ENCODE data around the gene RUNX3. TPM values are rescaled to one million over a fixed set of nuclear protein-coding genes. Genes with fewer than 3 reads are reported as not detected.

Gene RUNX3
- total and polyA plus RNA-seq, 2 of the 8 experiments (the other 6 are each of a cell fraction or from before 2014, with no cell fraction given): 0.62 to 0.82 TPM

DNA sequence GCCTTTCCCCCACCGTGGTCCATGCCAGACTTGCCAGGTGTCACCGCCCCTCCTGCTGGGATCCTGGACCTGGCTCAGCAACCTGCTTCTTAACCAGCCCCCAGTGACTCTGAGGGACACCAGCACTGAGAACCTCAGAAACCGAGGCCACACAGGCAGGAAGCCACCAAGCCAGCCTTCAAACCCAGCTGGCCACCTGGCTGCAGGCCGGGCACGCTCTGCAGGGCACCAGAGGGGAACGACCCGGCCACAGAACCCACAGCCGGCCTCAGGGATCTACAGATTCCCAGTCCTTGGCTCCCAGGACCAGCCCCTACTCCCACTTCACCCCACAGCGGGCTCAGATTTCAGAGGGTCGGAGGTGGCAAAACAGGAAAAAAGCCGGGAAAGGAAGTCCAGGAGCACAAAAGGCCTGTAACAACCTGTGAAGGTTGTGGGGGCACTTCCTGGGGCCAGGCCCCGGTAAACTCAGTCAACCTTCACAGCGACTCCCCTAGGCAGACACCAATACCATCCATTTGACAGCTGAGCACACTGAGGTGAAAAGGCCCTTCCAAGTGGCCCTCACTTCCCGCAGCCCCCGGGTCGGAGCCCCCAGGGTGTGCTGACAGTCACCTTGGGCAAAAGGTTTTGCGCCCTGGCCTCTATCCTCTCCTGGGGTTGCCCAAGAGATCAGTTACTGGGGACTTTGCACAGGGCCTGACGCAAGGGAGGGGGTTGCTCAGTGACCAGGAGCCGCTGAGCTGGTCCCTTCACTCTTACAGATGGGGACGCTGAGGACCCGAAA lies 14.1 kb downstream of the RUNX3 start:
- CTCF ChIA-PET (ENCODE audit: partially characterized antibody): interaction anchor here (0.5 to 2.5 kb wide), 3 partner anchors 10 to 220 kb away, joined by 3 to 9 read pairs (median 4); no protein-coding TSS in a partner anchor
- H3K79me1 ChIP-seq (ENCODE audit: low read depth, low read length): no peaks in the 10 kb centered on the region
- no peaks in the 10 kb centered on the region for H3K36me3 ChIP-seq (ENCODE audit: control insufficient read depth in 2 of 4, insufficient read depth in 4 of 4, low read length in 3 of 4)
- no peak overlapping the region for H3K14ac ChIP-seq (ENCODE audit: insufficient read length)
- FAIRE-seq (no peak), DNase-seq (ENCODE audit: low read depth in 1 of 2, low spot score in 2 of 2) (peak in 1 of 2 experiments; percentile 50)
- H4K91ac ChIP-seq (replicated peaks; ENCODE audit: insufficient read length, low read length): peak overlapping the region; percentile 7
- no peak overlapping the region for H2BK5ac ChIP-seq (ENCODE audit: low read depth, low read length)
- H2AFZ ChIP-seq (ENCODE audit: low read length): no peak overlapping the region
- H4K5ac ChIP-seq (ENCODE audit: insufficient read length, low read depth, low read length): no peak overlapping the region
- peak overlapping the region; percentile 0; the same call in 1 of the 2 replicates for H3K18ac ChIP-seq (ENCODE audit: extremely low read depth, low read length)
- H2BK120ac ChIP-seq (replicated peaks; ENCODE audit: low read depth, low read length): no peak overlapping the region
- H3K9me3 ChIP-seq (ENCODE audit: insufficient read depth in 2 of 2, low read depth in 1 of 2, low read length in 1 of 2): no peaks in the 10 kb centered on the region
- H2BK20ac ChIP-seq (ENCODE audit: low read length): no peak overlapping the region
- H4K20me1 ChIP-seq (replicated peaks in 1 of 2; ENCODE audit: control insufficient read depth in 1 of 2, insufficient read depth in 2 of 2, low read length in 2 of 2): no peaks in the 10 kb centered on the region
- H3K27me3 ChIP-seq (replicated peaks in 1 of 4; ENCODE audit: control insufficient read depth in 3 of 4, extremely low read depth in 1 of 4, insufficient read depth in 3 of 4, low read length in 3 of 4): no peaks in the 10 kb centered on the region
- POLR2A ChIA-PET (ENCODE audit: partially characterized antibody): interaction anchor here (0.8 to 1.4 kb wide), 2 partner anchors 11 to 12 kb away, joined by 3 to 8 read pairs; no protein-coding TSS in a partner anchor
- no peak for TF ChIP-seq CHD1 (IDR thresholded peaks at IDR 0.05; ENCODE audit: low read depth, low read length)
- TF ChIP-seq CEBPB (IDR thresholded peaks at IDR 0.05; ENCODE audit: low read depth, low read length): no peak
- TF ChIP-seq KDM5A (IDR thresholded peaks at IDR 0.05; ENCODE audit: low read length): no peak
- TF ChIP-seq ZNF274 (IDR thresholded peaks at IDR 0.05; ENCODE audit: borderline replicate concordance, extremely low read depth, low read length): no peak
- no peak for TF ChIP-seq HDAC6 (IDR thresholded peaks at IDR 0.05; ENCODE audit: low read depth, low read length)
- TF ChIP-seq JUN (IDR thresholded peaks at IDR 0.05; ENCODE audit: low read depth, low read length): no peak
- H3K56ac ChIP-seq (replicated peaks; ENCODE audit: insufficient read length, low read depth, low read length): no peak overlapping the region
- peak overlapping the region; percentile 43; the same call in 1 of the 2 replicates for H2BK12ac ChIP-seq (ENCODE audit: low read depth, low read length)
- no peak overlapping the region for H3K4me2 ChIP-seq (ENCODE audit: insufficient read depth in 1 of 2, low read depth in 2 of 2, low read length in 2 of 2)
- no peak overlapping the region for H3K4me3 ChIP-seq (ENCODE audit: extremely low read depth in 1 of 4, insufficient read depth in 2 of 4, low read depth in 3 of 4, low read length in 4 of 4)
- H3K79me2 ChIP-seq (ENCODE audit: control insufficient read depth in 1 of 2, insufficient read depth in 2 of 2, low read length in 2 of 2): no peaks in the 10 kb centered on the region
- 74% methylated on average over 20 of the region's 21 CpGs; no CpG with 5 or more reads in 1 of the 2 experiments for WGBS, 2 experiments (ENCODE audit: extremely low coverage in 1 of 2, insufficient coverage in 1 of 2, insufficient read length in 1 of 2, insufficient replicate concordance in 2 of 2, low coverage in 1 of 2, low lambda C conversion rate in 2 of 2, missing lambda C conversion rate in 1 of 2)
- no peak overlapping the region for H3K27ac ChIP-seq (ENCODE audit: low read depth, low read length)
- H3K4me1 ChIP-seq (replicated peaks in 1 of 4; ENCODE audit: control insufficient read depth in 3 of 4, insufficient read depth in 4 of 4, low read length in 3 of 4): peaks cover 0 to 8% (median 4%) of the 10 kb centered on the region in 4 experiments; a peak in 4 of 7 replicates
- no peak overlapping the region for H3K9ac ChIP-seq (replicated peaks in 1 of 4; ENCODE audit: extremely low read depth in 1 of 4, low read depth in 3 of 4, low read length in 3 of 4)
- no peak overlapping the region for H3K4ac ChIP-seq (replicated peaks; ENCODE audit: insufficient read length, low read depth, low read length)
- H3K23ac ChIP-seq (ENCODE audit: insufficient read length): no peak overlapping the region
- peak overlapping the region; percentile 10; the same call in 1 of the 2 replicates for H2BK15ac ChIP-seq (ENCODE audit: low read length)
- H4K8ac ChIP-seq (ENCODE audit: extremely low read depth, insufficient read depth, low read length): no peak overlapping the region
- no peaks in the 10 kb centered on the region for H3K23me2 ChIP-seq (ENCODE audit: low read depth, low read length)
- H2AK5ac ChIP-seq (ENCODE audit: low read depth, low read length): no peak overlapping the region

Measured in H1 (cell line).